DND-41 (cell line): ENCODE results near the gene EYA2.

Experiments used
- CTCF ChIP-seq: IDR thresholded peaks from 2 replicates; pipeline ENCODE4 v1.5.1; 2012; ENCODE audit warnings: borderline replicate concordance, low read length, moderate library complexity, mild to moderate bottlenecking; ENCODE audit not compliant: poor library complexity, severe bottlenecking; ENCODE audit errors: extremely low read depth
- EZH2 ChIP-seq: IDR thresholded peaks from 3 replicates; pipeline ENCODE4 v1.6.1; 2012; ENCODE audit warnings: borderline replicate concordance, low read depth, mild to moderate bottlenecking, moderate library complexity, low read length, inconsistent platforms; ENCODE audit not compliant: severe bottlenecking

GRCh38 chr20:46985671-46986070 lies 91.0 kb downstream of the EYA2 start:
- TF ChIP-seq CTCF (no peak), EZH2 (no peak)
